Karpas-422 (cell line): ENCODE measurements around the gene ADGRB2. TPM values are rescaled to one million over a fixed set of nuclear protein-coding genes. Genes with fewer than 3 reads are reported as not detected.

Experiments used
- DNase-seq: peaks from one replicate; pipeline ENCODE4 v3.0.0-alpha.2; 2015
- H2AFZ ChIP-seq: fragments of 200-600 bp; sonication (generic); 2 replicates; pipeline ENCODE4 v1.6.1; 2014; ENCODE audit warnings: antibody characterized with exemption, low read length, mixed read lengths
- H3K27ac ChIP-seq: fragments of 200-600 bp; sonication (generic); 2 replicates; pipeline ENCODE4 v1.5.1; 2014; ENCODE audit warnings: mild to moderate bottlenecking, low read length, moderate library complexity
- H3K27me3 ChIP-seq: fragments of 200-600 bp; sonication (generic); 2 replicates; pipeline ENCODE4 v1.6.1; 2014; ENCODE audit warnings: low read length, mixed read lengths
- H3K36me3 ChIP-seq: fragments of 200-600 bp; sonication (generic); 2 replicates; pipeline ENCODE4 v1.6.1; 2014; ENCODE audit warnings: low read length, mixed read lengths; ENCODE audit not compliant: insufficient read depth
- H3K4me1 ChIP-seq: fragments of 200-600 bp; sonication (generic); 2 replicates; pipeline ENCODE4 v1.6.1; 2014; ENCODE audit warnings: mild to moderate bottlenecking, low read length, mixed read lengths
- H3K4me2 ChIP-seq: fragments of 200-600 bp; sonication (generic); 2 replicates; pipeline ENCODE4 v1.6.1; 2014; ENCODE audit warnings: low read length, low read depth, mild to moderate bottlenecking; ENCODE audit not compliant: poor library complexity, severe bottlenecking
- H3K4me3 ChIP-seq: fragments of 200-600 bp; sonication (generic); 2 replicates; pipeline ENCODE4 v1.5.1; 2014; ENCODE audit warnings: mild to moderate bottlenecking, antibody characterized with exemption, low read length, mixed read lengths
- H3K79me2 ChIP-seq: fragments of 200-600 bp; sonication (generic); 2 replicates; pipeline ENCODE4 v1.6.1; 2014; ENCODE audit warnings: mild to moderate bottlenecking, low read length, mixed read lengths
- H3K9ac ChIP-seq: fragments of 200-600 bp; sonication (generic); 2 replicates; pipeline ENCODE4 v1.6.0; 2014; ENCODE audit warnings: low read length
- H3K9me2 ChIP-seq: fragments of 200-600 bp; sonication (generic), shearing (Covaris generic); replicated peaks from 2 replicates; pipeline ENCODE4 v1.6.0; 2014; ENCODE audit warnings: mild to moderate bottlenecking, low read length, moderate library complexity; ENCODE audit not compliant: insufficient read depth
- H3K9me3 ChIP-seq: fragments of 300-700, 200-600 bp; sonication (generic); 2 replicates; pipeline ENCODE4 v1.6.1; 2014; ENCODE audit warnings: low read length, mixed read lengths
- H4K20me1 ChIP-seq: fragments of 200-600 bp; sonication (generic); 2 replicates; pipeline ENCODE4 v1.6.1; 2014; ENCODE audit warnings: mild to moderate bottlenecking, antibody characterized with exemption, low read length, low read depth; ENCODE audit not compliant: insufficient read depth
- total RNA-seq: library from RNA; depleted of rRNA; stranded (reverse); fragments of >200 nt; shearing (Covaris generic); gene quantifications from 2 replicates; pipeline ENCODE4 v1.2.3, GENCODE V29; 2014; ENCODE audit warnings: low replicate concordance

The ADGRB2 gene
- total RNA-seq, 1 experiment from 2014 or later: 9.2 TPM

DNA sequence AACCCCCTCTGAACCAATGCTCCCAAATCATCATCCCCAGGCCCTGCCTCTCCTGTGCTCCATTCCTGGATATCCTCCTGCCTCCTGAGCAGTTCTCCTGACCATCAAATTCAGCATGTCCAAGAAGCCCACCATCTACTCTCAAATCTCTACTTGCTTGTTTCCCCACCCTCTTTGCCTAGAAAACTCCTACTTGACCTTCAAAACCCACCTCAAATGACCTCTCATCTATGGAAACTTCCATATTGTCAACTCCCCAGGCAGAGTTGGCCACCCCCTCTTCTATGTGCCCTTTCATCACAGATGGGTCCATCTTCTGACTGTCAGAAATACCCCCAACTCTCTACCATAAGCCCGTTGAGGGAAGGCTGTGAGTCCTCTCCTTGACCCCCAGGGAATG is 16.8 kb downstream of the ADGRB2 start:
- no peaks in the 10 kb centered on the region for H3K79me2 ChIP-seq
- H3K4me1 ChIP-seq: peaks cover 53% of the 10 kb centered on the region
- no peaks in the 10 kb centered on the region for H3K36me3 ChIP-seq
- no peak overlapping the region for H3K4me3 ChIP-seq
- peaks cover 30% of the 10 kb centered on the region; the same call in 1 of the 2 replicates for H4K20me1 ChIP-seq
- peak overlapping the region; percentile 41 for H3K9ac ChIP-seq
- DNase-seq: no peak
- H3K27ac ChIP-seq: no peak overlapping the region
- H3K9me2 ChIP-seq: no peaks in the 10 kb centered on the region
- H2AFZ ChIP-seq: no peak overlapping the region
- H3K4me2 ChIP-seq: no peak overlapping the region
- no peaks in the 10 kb centered on the region for H3K27me3 ChIP-seq
- H3K9me3 ChIP-seq: no peaks in the 10 kb centered on the region

DNA sequence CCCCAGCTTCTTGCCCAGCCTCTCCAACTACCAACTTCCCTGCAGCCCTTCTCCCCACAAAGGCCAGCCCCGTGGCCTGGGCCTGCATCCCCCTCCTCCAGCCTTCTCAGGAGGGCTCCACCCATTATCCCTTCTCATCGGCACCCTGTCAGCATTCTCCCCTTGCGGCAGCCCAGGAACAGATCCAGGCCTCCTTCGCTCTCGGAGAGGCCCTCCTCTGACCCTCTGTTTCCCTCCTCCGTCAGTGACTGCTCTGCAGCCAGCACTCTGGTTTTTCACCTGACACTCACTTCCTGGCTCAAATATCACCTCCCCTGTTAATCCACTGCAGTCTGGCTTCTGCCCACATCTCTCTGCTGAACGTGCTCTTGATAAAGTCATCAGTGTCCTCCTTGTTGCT is 17.5 kb downstream of the ADGRB2 start:
- Histone ChIP-seq H3K27me3 (no peaks in the 10 kb centered on the region), H3K79me2 (no peaks in the 10 kb centered on the region), H3K27ac (no peak overlapping the region), H4K20me1 (peaks cover 24% of the 10 kb centered on the region; the same call in 1 of the 2 replicates), H3K9me2 (no peaks in the 10 kb centered on the region), H3K4me3 (no peak overlapping the region), H3K9ac (peak overlapping the region; percentile 41), H3K36me3 (no peaks in the 10 kb centered on the region), H3K4me2 (no peak overlapping the region), H3K9me3 (no peaks in the 10 kb centered on the region), H3K4me1 (peaks cover 53% of the 10 kb centered on the region), H2AFZ (no peak overlapping the region)
- DNase-seq: peak; percentile 61

DNA sequence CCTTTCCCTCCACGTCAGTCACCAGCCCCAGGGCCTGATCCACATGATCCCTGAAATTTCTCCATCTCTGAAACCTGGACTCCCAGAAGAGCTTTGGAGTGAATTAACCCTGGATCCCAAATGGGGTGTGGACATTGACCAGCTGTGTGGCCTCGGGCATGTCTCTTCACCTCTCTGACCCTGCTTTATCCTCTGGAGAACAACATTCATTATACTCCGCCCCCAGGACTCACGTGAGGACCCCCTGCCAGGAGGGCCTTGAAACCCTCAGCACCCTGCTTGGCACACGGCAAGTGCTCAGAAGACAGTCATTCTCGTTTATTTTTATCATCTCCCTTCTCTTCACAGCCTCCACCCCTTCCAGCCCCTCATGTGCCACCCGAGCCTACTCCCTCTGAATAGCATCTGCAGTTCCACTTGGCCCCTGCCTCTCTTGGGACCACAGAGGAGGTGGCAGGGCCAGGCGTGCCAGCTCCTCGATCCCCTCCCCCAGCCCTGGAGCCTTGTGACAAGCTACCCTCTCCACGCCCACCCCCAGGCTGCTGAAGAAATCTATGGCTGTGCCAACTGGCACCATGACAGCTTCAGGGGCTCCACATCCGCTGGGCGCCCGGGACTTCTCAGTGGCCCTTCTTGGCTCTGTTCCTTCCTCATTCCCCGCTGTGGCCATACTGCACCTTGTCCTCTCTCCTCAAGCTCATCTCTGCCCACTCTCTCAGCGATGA is 18.0 kb downstream of the ADGRB2 start:
- Histone ChIP-seq H3K27me3 (no peaks in the 10 kb centered on the region), H3K27ac (no peak overlapping the region), H3K4me1 (peaks cover 51% of the 10 kb centered on the region), H4K20me1 (peaks cover 23% of the 10 kb centered on the region; the same call in 1 of the 2 replicates), H3K36me3 (no peaks in the 10 kb centered on the region), H2AFZ (no peak overlapping the region), H3K4me3 (no peak overlapping the region), H3K9me2 (no peaks in the 10 kb centered on the region), H3K4me2 (peak overlapping the region; percentile 62), H3K9me3 (no peaks in the 10 kb centered on the region), H3K79me2 (no peaks in the 10 kb centered on the region), H3K9ac (peak overlapping the region; percentile 41)
- DNase-seq: no peak

DNA sequence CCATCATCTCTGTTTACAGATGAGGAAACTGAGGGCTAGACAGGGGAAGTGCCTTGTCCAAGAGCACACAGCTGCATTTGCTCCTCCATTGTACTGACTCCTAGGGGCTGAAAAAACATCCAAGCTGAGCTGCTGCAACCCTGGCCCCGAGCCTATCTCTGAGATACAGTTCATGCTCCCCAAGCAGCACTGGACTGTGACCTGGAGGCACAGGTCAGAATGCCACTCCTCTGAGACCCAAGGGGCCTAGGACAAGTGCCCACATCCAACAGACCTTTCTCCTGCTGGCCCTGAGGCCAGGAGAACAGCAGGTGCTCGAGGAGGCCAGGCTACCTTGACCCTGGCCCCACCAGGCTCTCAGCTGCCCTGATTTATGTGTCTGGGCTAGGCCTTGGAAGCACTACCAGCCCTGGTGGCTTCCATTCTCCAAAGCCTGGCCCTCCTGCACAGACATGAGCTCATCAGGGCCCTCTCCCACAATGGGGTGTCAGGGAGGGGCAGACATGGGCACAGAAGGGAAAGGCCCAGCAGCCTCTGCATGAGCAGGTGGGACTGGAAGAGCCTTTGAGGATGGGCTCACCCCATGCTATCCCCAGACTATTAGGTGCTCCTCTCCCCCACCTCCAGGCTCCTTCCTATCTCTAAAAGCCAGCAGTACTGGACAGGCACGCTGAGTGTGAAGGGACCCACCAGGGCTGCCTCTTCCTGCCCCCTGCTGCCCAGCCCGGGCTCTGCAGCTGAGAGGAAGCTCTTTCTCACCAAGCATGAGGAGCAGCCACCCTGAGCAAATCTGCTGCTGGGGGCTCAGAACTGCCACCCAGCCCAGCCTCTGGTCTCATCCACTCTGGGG is 18.8 kb downstream of the ADGRB2 start:
- Histone ChIP-seq H3K27ac (peak overlapping the region; percentile 51), H3K36me3 (no peaks in the 10 kb centered on the region), H2AFZ (no peak overlapping the region), H3K79me2 (no peaks in the 10 kb centered on the region), H3K4me3 (peak overlapping the region; percentile 42; the same call in 1 of the 2 replicates), H4K20me1 (peaks cover 20% of the 10 kb centered on the region; the same call in 1 of the 2 replicates), H3K27me3 (no peaks in the 10 kb centered on the region), H3K9me3 (no peaks in the 10 kb centered on the region), H3K4me2 (peak overlapping the region; percentile 62), H3K9me2 (no peaks in the 10 kb centered on the region), H3K9ac (peak overlapping the region; percentile 53), H3K4me1 (peaks cover 54% of the 10 kb centered on the region)
- peak; percentile 91 for DNase-seq

DNA sequence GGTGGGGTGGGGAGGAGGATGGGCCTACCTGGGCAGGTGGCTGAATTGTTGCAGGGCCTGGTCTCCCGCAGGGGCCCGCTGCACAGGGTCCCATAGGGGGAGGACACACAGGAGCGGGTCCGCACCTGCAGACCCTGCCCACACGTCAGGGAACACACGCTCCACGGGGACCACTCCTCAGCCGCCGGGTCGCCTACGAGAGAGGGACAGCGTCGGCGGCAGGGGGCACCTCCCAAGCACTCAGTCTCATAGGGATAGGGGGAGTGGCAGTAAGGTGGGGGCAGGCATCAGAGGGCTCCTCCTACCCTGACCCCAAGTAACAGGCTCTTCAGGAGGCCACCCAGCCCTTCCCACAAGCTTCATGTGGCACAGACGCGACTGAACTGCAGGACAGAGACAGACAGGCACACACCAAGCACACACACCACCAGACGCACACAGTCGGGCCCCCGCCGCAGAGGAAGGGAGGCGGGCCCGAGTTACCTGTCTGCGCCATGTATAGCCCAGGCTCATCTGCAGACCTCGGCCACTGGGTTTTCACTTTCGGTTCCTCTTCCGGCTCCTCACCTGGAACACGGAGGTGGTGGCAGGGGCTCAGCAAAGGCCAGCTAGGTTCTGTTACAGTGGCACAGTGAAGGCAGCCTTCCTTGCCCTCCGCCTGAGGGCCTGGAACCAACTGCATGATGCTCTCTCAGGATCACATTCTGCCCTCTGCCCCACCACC is 19.8 kb downstream of the ADGRB2 start:
- Histone ChIP-seq H3K36me3 (no peaks in the 10 kb centered on the region), H3K27me3 (no peaks in the 10 kb centered on the region), H4K20me1 (peaks cover 15% of the 10 kb centered on the region; the same call in 1 of the 2 replicates), H3K4me2 (peak overlapping the region; percentile 62), H3K4me3 (peak overlapping the region; percentile 42; the same call in 1 of the 2 replicates), H3K9me3 (no peaks in the 10 kb centered on the region), H3K4me1 (peaks cover 64% of the 10 kb centered on the region), H3K9ac (peak overlapping the region; percentile 53), H3K27ac (peak overlapping the region; percentile 51), H2AFZ (no peak overlapping the region), H3K79me2 (no peaks in the 10 kb centered on the region), H3K9me2 (no peaks in the 10 kb centered on the region)
- peak; percentile 83 for DNase-seq

DNA sequence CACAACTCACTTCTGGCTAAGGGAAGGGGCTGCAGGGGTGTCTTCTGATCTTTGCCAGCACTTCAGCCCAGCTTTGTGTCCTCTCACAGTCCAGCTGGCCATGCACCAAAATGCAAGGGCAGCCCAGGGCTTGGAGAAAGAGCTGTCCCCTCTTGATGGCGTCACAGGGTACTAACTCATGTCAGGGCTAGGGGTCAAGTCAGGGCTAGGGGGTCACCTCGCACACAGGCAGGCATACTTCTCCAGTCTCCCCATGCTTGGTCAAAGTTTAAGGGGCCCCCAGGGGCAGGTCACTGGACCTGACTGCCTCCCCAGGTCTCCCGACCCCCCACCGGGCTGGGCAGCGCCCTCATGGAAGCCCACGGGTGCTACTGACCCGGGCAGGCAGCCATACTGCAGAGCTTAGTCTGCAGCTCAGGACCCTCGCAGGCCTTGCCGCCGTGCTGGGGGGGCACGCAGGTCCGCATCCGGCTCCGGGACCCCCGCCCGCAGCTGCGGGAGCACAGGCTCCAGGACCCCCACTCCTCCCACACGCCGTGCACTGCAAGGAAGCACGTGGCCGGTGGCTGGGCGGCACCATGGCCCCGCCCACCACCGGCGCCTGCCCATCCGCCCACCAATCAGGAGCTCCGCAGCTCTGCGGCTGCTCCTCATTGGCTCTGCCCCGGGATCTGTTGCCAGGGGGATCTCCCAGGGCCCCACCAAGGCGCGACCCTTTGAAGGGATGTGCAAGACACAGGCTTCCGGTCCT is 21.5 kb downstream of the ADGRB2 start:
- H3K36me3 ChIP-seq: no peaks in the 10 kb centered on the region
- DNase-seq: no peak
- H3K4me1 ChIP-seq: peaks cover 60% of the 10 kb centered on the region
- H3K9me3 ChIP-seq: no peaks in the 10 kb centered on the region
- no peaks in the 10 kb centered on the region for H3K27me3 ChIP-seq
- H3K4me2 ChIP-seq: no peak overlapping the region
- H3K79me2 ChIP-seq: no peaks in the 10 kb centered on the region
- no peak overlapping the region for H2AFZ ChIP-seq
- H4K20me1 ChIP-seq: peaks cover 13% of the 10 kb centered on the region; the same call in 1 of the 2 replicates
- H3K9me2 ChIP-seq: no peaks in the 10 kb centered on the region
- H3K27ac ChIP-seq: no peak overlapping the region
- H3K4me3 ChIP-seq: no peak overlapping the region
- no peak overlapping the region for H3K9ac ChIP-seq

DNA sequence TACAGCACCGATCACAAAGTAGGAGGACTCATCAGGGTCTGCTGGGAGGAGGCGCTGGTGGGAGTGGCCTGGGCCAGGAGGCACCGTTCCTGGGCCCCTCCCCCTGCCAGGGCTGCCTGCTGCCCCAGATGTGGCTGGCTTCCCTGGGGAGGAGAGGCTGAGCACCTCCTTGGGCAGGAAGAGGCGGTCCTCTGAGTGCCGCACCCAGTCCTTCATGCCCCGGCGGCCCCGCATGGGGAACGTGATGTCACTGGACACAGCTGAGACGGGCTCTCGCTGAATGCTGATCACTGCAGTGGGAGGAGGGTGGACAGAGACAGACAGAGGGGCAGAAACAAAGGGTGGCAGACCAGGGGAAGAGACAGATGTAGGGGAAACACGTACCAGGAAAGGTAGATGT is 24.8 kb downstream of the ADGRB2 start:
- peak overlapping the region; percentile 33 for H3K4me2 ChIP-seq
- H4K20me1 ChIP-seq: peaks cover 4% of the 10 kb centered on the region; the same call in 1 of the 2 replicates
- H3K9me2 ChIP-seq: no peaks in the 10 kb centered on the region
- peaks cover 27% of the 10 kb centered on the region for H3K4me1 ChIP-seq
- no peak overlapping the region; the same call in 1 of the 2 replicates for H2AFZ ChIP-seq
- H3K79me2 ChIP-seq: no peaks in the 10 kb centered on the region
- H3K36me3 ChIP-seq: no peaks in the 10 kb centered on the region
- H3K27me3 ChIP-seq: no peaks in the 10 kb centered on the region
- H3K4me3 ChIP-seq: no peak overlapping the region
- H3K9me3 ChIP-seq: no peaks in the 10 kb centered on the region
- no peak overlapping the region for H3K9ac ChIP-seq
- no peak overlapping the region for H3K27ac ChIP-seq
- peak; percentile 89 for DNase-seq
